ENCODE measurements around the gene SPATS1.
"Not testable (repeated sequence)": the region's sequence is repeated elsewhere in the genome, so short reads cannot be mapped to it uniquely, and the experiment has no call there.

The SPATS1 gene

DNA sequence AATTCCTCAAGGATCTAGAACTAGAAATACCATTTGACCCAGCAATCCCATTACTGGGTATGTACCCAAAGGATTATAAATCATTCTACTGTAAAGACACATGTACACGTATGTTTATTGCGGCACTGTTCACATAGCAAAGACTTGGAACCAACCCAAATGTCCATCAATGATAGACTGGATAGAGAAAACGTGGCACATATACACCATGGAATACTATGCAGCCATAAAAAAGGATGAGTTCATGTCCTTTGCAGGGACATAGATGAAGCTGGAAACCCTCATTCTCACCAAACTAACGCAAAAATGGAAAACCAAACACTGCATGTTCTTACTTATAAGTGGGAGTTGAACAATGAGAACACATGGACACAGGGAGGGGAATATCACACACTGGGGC, 4.4 kb downstream of the SPATS1 start:
- DNase-seq, result not testable (repeated sequence)

DNA sequence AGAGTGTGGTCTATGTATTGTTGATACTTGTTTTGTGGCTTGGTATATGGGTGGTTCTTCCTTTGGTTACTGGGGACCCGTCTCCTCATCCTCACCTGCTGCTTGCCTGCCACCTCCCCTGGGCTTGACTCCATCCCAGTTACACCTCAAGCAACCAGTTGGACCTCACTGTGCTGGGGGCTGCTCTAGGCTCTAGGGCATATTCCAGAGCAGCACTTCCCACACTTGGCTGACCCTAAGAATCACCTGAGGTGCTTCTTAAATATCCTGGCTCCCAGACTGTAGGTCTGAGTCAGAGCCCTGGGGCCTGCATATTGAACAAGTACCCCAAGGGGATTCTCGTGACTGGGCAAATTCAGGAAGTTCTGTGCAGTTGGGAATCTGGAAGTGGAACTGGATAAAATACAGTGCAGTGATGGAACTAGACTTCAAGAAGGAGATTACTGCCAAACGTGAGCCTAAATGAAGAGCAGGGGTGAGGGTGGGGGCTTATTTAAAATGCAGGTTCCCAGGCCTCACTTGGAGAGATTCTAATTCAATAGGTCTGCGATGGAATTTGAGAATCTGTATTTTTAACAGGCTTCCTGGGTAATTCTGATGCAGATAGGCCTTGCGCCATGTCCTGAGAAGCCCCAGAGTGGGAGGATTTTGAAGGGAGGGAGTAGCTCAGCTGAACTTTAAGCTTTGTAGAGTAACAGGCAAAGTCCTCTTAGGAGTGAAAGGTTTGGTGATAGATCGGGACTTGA, 7.6 kb downstream of the SPATS1 start:
- no peak for DNase-seq

DNA sequence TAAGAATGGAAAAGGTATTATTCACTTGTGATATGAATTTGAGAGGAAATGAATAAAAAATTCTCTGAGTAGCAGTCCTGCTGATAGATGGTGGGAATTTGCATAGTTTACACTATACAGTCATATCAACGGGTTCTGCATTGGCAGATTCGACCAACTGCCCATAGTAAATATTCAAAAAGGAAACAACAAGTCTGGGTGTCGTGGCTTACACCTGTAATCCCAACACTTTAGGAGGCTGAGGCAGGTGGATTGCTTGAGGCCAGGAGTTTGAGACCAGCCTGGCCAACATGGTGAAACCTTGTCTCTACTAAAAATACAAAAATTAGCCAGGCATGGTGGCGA, 8.2 kb downstream of the SPATS1 start:
- not testable (repeated sequence) for DNase-seq

DNA sequence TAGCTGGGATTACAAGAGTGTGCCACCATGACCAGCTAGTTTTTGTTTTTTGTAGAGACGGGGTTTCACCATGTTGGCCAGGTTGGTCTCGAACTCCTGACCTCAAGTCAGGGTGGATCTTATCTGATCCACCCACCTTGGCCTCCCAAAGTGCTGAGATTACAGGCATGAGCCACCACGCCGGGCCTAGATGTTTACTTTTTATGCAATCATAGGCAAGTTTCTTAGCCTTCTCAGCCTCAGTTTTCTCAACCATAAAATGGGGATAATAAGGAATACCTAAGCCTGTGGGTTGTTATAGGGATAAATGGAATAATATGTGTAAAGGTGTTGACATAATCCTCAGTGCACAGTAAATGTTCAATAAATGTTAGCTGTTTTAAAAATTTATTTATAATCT, 9.8 kb downstream of the SPATS1 start:
- DNase-seq, result no peak

DNA sequence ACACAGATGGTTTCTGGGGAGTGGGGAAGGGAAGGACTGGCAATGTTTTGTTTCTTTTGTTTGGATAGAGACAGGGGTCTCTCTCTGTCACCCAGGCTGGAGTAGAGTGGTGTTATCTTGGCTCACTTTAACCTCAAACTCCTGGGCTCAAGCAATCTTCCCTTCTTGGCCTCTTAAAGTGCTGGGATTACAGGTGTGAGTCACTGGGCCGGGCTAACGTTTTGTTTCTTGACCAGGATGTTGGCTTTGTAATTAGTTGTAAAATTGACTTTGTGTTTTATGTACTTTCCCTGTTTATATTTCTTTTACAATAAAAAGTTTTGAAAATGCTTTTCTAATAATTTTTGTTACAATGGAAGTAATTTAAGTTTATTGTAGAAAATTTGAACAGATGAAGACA, 10.9 kb downstream of the SPATS1 start:
- no peak for DNase-seq

DNA sequence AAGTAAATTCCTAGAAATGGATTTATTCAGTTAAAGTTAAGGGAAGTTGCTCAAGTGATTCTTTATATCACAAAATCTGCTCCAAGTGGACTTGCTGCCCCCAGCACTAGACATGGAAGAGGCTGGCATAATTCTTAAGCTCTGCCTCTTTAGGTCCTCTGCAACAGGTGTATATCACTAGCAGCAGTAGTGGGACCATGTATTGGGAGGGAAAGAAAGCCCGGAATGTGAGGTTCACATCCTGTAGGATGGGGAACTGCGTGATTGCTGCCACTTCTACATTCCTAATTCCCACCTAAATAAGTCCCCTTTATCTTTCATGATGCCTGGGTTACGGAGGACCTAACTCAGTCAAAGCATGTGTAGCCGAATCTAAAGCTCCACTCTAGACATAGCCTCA, 13.2 kb downstream of the SPATS1 start:
- DNase-seq, result no peak

DNA sequence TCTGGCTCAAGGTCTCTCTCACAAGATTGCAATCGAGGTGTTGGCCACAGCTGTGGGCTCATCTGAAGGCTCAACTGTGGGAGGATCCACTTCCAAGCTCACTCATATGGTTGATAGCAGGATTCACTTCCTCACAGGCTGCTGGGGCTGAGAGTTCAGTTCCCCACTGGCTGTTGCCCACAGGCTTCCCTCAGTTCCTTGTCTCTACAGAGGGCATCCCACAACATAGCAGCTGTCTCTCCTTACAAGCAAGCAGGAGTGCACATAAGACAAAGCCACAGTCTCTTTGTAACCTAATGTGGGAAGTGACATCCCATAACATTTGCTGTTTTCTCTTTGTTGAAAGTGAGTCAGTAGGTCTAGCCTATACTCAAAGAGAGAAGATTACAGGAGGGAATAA, 14.0 kb downstream of the SPATS1 start:
- no peak for DNase-seq

DNA sequence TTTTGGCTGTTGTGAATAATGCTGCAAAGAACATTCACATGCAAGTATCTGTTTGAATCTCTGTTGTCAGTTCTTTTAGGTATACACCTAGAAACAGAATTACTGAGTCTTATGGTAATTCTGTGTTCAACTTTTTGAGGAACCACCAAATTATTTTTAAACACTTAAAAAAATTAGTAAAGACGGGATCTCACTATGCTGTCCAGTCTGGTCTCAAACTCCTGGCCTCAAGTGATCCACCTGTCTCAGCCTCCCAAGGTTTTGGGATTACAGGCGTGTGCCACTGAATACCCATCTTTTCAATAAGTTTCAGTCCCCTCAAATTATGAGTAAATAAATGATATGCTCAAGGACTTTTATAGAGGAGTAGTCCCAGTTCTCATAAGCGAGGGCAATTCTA, 17.5 kb downstream of the SPATS1 start:
- no peak for DNase-seq

DNA sequence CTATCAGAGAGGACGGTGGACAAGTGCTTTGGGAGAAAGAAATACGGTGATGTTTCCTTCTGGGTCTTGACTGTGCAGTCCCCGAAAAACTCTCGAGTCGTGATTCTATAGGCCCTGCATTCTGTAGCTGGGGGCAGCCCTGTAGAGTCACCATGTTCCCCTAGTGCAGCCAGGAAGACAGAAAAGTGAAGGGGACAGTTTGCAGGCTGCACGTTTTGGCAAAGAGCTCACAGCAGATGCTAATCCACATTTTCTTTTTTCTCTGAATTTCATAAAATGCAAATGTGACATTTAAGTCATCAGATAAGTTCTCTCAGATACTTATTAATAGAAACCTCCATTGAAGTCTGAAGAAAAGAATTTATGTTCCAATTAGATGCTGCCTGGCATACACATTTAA, 19.5 kb downstream of the SPATS1 start:
- DNase-seq, result no peak

DNA sequence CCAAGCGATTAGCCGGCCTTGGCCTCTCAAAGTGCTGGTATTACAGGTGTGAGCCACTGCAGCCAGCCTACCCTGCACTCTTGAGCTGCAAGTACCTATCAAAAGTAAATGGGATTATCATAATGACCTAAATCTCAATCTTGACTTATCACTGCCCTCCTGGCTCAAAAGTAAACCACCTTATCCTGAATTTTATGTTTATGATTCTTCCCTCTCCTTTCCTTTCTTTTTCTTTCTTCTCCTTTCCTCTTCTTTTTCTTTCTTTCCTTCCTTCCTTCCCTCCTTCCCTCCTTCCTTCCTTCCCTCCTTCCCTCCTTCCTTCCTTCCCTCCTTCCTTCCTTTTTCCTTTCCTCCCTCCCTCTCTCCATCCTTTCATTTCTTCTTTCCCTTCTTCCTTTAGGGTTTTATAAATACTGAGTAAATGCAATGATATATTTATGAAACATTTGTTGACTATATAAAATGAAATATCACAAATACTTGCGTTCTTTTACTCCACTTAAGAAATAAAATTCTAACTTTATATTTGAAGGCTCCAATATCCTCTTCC, 21.0 kb downstream of the SPATS1 start:
- DNase-seq, result no peak

DNA sequence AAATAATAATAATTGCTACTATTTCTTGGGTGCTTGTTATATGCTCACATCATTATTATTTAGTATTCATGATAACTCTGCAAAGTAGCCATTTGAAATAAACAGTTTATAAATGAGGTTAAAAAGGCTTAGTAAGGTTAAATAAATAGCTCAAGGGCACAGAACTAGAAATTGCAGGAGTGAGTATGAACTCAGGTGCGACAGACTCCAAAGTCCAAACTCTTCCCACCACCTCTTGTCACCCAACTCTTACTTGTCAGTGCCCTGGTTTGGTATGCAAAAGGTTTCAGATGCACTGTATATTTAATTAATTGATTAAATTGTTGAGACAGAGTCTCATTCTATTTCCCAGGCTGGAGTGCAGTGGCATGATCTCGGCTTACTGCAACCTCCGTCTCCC, 24.3 kb downstream of the SPATS1 start:
- DNase-seq, result no peak

DNA sequence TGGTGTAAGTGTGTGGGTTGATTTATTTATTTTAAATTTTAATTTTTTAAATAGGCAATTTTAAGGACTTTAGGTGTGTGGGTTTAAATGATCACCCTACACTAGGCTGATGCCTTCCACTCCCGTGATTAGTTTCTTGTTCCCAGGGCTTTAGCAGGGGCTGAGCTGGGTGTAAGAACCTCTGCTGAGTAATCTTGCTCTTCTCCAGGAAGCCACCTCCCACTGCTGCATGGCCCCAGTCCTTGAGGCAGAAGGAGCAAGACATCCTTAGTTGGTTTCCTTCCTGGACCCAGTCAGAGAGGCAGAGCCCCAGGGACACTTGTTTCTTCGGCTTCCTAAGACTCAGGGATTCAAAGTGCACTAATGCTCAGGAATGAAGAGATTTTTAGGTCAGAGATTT, 25.2 kb downstream of the SPATS1 start:
- no peak for DNase-seq

DNA sequence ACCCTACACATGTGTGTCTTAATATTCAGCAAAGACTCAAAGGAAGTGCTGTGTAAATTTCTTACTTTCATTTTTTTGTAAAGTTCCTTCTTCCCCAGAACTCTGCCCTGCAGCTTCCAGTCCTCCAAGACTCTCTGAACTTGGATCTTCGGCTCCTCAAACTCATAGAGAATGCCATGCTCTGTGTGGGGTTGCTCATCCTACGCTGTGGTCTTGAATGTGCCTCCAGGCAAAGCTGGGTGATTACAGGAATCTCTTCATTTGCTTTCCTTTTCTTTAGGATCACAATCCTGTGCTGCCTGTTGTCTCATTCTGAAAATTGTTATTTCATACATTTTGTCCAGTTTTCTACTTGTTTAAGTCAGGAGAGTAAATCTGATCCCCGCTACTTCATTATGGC, 30.6 kb downstream of the SPATS1 start:
- no peak for DNase-seq

DNA sequence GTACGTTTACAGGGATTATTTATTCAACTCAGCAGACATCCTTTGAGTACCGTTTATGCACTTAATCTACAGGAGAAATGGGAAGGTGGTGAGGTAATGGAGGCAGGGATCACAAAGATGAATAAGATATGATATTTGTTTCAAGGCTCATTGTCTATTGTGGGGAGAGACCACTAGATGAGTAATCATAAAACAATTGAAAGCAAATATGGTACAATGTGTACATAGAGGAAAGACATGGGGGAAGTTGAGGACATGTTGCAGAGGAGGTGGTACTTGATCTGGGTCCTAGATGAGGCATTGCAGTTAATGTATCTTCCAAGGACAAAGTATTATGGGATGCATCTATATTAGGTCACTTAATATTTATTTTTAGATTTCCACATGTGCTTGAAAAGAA, 31.3 kb downstream of the SPATS1 start:
- no peak for DNase-seq

DNA sequence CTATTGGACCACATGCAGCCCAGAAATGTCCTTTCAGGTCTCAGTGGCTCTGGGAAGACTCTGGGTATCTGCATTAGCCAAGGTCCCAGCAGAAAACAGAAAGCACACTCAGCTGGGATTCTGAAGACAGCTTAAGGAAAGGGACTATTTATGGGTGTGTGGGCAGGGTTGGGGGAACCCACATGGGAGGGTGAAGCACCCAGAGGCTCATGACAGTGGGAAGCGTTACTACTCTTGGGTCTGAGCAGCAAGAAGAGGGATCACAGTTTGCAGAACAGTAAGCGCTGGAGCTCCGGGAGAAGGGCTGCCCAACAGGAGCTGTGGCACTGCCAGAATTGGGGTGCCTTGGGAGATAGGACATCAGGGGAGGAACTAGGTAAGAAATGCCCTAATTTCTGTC, 32.6 kb downstream of the SPATS1 start:
- no peak for DNase-seq

DNA sequence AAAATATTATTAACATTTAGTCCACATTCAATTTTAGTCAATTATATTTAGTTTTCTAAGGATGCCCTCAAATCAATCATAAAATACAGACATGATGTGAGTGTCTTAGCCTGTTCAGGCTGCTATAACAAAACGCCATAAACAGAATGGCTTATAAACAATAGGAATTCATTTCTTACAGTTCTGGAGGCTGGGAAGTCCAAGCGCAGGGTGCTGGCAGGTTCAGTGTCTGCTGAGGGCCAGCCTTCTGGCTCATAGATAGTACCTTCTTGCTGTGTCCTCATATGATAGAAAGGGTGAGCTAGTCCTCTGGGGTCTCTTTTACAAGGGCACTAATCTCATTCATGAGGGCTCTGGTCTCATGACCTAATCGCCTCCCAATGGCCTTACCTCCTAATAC, 35.0 kb downstream of the SPATS1 start:
- no peak for DNase-seq

DNA sequence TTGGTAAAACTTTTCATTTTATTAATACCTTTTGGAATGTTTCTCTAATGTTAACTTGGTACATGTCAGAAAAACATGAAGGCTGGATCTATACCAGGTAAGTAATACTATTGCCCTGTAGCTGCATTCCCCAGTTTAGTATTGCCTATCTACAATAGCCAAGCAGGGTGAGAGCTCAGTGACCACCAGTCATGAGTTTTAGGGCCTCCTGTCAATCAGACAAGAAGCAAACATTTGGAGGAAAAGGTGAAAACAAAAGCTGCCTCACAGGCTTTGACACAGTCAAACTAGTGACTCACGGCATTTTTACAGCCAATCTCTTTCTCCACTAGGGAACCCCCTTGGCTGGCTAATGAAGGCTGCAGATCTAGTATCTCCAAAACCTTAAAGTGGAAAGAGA, 35.5 kb downstream of the SPATS1 start:
- no peak for DNase-seq

DNA sequence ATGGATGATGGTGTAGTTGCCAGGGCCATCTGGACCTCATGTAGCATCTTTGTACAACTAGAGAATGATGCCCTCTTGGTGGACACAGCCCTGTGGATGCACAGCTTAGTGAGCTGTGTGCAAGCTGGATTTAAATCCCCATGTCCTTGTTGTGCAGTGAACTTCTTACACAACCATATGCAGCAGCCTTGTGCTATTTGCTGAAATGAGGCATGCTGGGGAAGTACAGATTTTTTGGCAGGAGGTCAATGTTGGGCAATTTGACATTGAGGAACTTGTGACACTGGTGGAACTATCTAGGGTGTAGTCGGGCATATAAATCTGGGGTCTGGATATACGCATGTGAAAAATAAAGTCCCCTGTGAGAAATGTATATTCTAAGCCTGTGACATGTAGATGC, 39.3 kb downstream of the SPATS1 start:
- peak; percentile 3 for DNase-seq

DNA sequence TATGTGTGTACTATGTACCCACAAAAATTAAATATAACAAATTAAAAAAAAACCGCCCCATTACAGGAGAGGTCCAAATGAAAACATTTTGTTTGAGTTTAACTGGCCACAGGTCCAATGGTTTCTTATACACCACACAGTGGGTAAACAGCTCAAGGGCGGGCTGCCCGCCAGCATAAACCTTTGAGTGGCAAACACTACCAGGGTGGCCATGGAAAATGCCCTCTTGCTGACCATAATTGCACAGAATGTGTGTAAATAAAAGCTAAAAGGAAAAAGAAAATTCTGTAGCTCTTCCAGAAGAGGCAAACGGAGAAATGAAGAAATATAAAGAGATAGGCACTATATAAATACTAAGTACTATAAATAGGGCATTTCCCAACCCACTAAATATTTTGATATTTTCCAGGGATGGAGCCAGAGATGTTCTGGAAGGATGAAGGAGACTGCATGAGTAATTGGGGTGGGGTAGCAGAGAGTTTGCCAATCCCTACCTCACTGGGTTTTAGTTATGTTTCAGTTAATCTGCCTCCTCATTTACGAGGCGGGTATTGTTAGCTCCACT, 44.0 kb downstream of the SPATS1 start:
- DNase-seq, result no peak

DNA sequence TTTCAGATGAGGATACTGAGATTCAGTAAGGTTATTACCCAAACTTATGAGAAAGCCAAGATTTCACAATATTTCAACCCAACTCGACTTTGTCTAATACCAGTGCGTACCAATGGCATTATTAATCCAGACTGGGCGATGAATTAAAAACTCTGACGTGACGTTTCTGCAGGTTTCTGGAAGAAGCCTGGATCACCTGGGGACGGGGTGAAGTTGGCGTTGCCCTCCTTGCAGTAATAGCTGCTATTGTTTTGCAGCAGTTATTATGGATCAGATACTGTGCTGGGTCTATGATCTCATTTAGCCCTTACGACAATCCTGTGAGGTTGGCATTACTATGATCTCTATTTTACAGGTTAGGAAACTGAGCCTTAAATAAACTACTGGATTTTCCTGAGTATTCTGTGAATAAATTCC, 44.5 kb downstream of the SPATS1 start:
- no peak for DNase-seq

DNA sequence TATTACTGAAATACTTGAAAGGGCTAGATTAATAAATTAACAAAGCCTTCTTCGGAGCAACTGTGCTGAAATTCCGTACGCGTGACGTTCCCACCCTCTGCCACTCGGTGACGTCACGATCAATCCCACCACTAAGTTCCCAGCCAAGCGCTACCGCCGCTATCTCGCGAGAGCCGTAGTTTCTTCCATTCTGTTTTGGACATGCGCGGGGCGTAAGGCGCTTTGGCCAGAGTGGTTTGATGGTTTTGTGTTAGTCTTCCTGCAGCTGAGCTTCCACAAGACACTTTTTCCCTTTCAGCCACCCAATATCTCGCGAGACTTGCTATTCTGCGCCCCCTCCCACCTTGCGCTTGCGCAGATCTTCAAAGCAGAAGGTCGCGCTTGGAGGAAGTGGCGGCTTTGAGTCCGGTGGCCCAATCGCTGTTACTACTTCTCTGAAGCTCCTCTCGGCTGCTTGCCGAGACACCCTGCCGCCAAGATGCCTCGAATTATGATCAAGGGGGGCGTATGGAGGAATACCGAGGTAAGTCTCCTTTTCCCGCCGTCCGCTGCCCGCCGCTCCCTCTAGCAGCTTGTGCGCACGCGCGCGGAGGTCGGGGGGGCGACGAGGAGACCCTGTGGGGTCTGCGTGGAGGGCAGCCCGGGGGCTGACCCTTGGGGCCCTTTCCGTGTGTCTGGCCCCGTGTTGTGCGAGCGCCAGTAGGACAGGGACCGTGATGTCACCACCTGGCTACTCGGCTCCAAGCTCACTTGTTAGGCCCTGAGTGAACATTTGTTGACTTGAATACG, 45.1 kb downstream of the SPATS1 start, which contains the start of gene CDC5L:
Gene CDC5L, plus strand, starts transcription at position 361 of the 789 bp plus-strand sequence. Its CDS starts 118 bp downstream, at position 479.
- DNase-seq, result peak; percentile 96

DNA sequence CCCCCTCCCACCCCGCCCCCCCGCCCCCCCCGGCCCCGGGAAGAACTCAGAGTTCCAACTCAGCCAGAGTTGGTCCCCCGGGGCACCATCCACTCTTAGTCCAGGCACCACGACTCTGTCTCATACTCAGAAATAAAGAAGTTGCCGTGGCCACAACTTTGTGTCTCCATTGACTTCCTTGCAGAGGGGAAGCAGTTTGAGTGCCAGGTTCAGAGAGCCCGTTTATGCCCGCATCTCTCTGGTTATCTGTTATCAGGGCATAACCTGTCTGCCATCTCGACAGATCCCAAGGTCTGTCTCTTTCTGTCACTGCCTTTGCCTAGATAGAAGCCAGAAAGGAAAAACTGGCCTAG, 45.7 kb downstream of the SPATS1 start:
- DNase-seq, result no peak

DNA sequence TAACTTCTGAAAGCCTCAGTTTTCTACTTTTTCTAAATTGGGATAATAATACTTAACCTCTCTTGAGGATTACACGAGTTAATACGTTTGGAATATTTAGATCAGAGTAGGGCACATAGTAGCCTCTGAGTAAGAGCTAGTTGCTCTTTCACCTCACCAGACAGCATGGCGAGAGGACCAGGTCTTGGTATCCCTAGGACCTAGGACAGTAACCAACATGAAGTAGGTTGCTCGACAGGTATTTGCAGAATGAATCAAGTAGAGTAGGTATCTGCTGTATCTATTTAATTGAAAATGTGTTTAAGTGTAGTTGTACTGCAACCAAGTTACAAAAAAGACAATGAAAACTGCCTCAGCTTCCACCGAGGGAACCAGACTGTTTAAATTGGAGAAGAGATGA, 46.4 kb downstream of the SPATS1 start:
- no peak for DNase-seq

DNA sequence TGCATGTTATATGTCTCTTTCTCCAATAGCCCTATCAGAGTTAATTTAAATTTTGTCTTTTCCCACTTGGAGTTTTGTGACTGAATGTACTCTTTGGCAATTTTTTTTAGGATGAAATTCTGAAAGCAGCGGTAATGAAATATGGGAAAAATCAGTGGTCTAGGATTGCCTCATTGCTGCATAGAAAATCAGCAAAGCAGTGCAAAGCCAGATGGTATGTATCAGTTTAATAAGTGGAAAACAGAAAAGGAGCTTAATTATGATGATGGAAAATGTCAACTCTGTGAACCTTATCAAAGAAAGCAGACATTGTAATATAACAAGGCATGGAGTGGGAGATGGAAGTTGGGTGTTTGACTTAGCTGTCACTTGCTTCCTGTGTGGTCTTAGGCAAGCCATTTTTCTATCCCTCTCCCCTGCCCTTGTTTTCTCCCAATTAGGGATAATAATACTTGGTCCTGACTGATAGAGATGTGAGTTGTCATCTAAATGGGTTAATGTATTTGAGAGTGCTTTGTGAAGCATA, 47.8 kb downstream of the SPATS1 start:
- no peak for DNase-seq
